Endothelial cell of hepatic sinusoid (primary cell): ENCODE results near the gene TRIP11.

ENCODE experiments used
- in situ Hi-C: cut with HindIII; loops from 2 replicates; pipeline ENCODE4 v1.10.0; 2017; ENCODE audit warnings: low sequenced_read_pairs

TRIP11 gene

GRCh38 chr14:91926131-91926890 is 113.5 kb downstream of the TRIP11 start:
- in situ Hi-C loops = no loop called here

- in situ Hi-C loops = no loop called here
These were observed 114.1 kb downstream of the TRIP11 start for GRCh38 chr14:91925727-91926121.

GRCh38 chr14:91925001-91925726 is 114.7 kb downstream of the TRIP11 start:
- in situ Hi-C loops = no loop called here

GRCh38 chr14:91920526-91920925 is 119.3 kb downstream of the TRIP11 start:
- in situ Hi-C loops = no loop called here

- in situ Hi-C loops = no loop called here
These were observed 120.0 kb downstream of the TRIP11 start for GRCh38 chr14:91919814-91920213.

GRCh38 chr14:91918186-91918883 is 121.5 kb downstream of the TRIP11 start:
- in situ Hi-C loops = no loop called here
